ENCODE measurements around the gene TRIM10.

The TRIM10 gene, protein sequence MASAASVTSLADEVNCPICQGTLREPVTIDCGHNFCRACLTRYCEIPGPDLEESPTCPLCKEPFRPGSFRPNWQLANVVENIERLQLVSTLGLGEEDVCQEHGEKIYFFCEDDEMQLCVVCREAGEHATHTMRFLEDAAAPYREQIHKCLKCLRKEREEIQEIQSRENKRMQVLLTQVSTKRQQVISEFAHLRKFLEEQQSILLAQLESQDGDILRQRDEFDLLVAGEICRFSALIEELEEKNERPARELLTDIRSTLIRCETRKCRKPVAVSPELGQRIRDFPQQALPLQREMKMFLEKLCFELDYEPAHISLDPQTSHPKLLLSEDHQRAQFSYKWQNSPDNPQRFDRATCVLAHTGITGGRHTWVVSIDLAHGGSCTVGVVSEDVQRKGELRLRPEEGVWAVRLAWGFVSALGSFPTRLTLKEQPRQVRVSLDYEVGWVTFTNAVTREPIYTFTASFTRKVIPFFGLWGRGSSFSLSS

DNA sequence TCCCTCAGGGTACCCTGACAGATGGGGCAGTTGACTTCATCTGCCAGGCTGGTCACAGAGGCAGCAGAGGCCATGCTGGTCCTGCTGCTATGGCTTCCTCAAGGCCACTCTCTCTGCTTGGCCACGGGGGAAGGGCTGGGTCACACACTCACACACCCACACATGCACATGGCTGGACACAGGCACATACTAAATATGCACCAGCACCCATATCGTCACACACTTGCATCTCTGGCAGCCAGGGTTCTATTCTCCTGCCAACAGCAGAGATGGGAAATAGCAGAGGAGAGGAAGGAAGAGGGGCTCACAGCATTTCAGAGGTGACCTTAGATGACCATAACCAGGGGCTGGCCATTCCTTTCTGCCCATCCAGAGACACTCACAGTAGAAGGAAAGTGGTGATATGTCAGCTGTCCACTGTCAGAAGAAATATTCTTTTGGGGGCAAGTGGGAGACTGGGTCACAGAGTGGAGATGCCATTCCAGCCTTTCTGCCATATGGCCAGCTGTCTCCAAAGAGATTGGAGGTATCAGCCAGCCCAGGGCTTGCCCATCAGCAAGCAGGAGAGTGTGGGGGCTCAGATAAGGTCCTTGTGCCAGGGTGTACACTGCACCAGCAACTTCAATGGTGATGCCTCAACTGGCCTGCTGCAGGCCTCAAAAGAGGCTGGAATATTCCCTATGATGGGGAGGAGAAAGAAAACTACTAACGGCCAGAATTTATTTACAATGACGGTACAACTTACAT lies at the start of gene TRIM10:
TSS of gene TRIM10 (minus strand) at position 427 of the 747 bp plus-strand sequence. CDS start at position 74, 353 bp downstream.
- DNase-seq = peak; percentile 95

DNA sequence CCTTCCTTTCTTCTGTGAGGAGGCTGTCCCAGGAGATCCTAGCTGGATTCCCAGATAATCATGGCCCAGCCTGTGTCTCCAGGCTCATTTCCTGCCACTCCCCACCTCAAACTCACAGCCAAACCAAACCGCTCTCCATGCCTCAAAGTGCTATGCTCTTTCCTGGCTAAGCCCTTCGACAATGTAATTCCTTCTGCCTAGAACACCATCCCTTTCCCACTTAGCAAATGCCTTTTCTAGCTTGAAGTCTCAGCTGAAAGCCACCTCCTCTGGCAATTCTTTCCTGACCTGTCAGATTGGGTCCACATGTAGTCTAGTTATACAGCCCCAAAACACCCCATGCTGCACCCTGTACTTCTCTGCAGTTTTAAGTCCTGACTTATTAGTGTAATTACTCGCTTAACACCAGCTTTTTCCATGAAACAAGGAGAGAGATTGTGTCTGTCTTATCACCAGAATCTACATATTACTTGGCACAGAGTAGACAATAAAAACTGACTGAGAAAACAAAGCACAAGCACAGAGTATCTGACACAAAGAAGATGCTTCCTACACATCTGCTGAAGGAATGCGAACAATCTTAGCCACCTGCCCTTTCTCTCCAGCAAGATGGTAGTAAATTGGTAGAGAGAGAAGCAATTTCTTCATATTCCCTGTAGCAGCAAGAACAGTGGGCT lies 46.7 kb upstream of the TRIM10 start:
- DNase-seq = no peak

DNA sequence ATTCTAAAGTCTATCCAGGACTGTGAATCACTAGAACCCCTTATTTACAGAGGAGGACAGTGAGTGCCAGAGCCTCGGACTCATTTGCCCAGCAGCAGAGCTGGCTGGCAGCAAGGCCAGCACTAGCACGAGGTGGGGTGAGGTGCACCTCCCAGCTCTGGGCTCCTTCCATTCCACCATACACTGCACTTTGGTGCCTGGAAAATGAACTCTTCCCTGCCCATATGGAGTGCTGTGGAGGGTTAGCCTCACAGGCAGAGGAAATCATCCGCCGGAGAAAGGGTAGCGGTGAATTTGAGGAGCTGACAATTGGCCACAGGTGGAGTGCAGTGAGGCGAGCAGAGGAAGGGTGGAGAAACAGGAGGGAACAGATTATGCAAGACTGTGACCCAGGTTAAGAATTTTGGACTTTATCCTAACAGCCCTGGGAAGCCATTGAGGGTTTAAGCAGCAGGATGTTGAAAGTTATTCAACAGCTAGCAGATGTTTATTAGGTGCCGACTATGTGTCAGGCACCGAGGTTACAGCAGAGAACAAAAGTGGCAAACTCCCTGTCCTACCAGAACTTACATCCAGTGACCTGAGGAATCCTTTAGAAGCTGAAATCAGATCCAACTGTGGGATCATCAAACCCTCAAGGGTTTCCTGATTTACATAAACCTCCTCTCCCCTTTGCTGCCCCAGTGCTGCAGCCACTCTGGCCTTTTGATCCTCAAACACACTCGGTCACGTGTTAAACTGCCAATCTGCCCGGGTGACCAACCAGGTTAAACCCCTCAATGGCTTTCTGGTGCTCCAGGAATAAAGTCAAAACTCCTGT lies 46.0 kb upstream of the TRIM10 start:
- DNase-seq = no peak

DNA sequence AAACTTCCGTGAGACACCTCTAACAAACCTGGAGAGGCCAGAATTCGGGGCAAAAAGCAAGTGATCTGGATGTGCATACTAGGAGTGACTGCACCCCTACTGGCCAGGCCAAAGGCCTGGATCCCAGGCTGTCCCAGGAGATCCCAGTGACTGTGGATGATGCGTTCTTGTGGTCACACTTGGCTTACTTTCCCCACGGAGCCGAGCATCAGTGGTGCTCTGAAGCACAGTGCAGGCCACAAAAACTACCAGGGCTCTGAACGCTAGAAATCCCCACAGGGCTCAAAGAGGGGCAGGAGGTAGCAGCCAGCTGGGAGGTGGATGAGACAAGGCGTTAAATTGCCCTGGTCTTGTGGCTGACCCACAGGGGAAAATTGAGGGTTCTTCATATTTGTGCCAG lies 45.1 kb upstream of the TRIM10 start:
- no peak for DNase-seq

DNA sequence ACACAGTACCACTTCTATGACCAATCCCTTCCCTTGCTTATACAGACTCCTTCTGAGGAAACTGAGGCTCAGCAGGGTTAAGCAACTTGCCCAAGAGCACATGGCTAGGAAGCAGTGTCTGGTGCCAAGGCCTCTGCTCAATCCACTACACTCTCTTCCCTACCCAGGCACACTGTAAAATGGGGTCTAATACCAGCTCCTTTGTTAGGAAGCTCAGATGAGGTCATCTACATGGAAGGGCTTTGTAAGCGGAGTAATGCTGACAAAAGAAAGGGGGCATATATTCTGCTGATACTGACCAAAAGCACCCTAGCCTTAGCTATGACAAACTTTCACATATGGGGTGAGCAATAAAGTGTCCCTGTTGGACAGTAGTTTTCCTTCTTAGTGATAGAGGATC lies 43.1 kb upstream of the TRIM10 start:
- DNase-seq = no peak

DNA sequence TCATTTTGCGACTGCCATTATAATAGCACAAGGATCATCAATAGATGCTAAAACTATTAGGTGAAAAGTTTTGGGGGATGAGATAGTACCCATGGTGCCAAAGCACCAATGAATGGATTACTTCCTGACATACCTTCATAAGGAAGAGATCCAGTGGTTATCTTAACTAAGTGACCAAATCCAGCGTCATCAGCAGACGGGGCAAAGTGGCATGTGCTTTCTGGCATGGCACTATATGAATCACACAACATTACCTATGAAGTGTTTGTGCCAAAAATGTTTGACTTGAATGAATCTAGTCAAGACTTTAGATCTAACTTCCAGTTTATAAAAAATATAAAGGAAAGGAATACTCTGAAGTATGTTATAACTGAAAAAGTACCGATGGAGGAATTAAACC lies 41.4 kb upstream of the TRIM10 start:
- DNase-seq = no peak

DNA sequence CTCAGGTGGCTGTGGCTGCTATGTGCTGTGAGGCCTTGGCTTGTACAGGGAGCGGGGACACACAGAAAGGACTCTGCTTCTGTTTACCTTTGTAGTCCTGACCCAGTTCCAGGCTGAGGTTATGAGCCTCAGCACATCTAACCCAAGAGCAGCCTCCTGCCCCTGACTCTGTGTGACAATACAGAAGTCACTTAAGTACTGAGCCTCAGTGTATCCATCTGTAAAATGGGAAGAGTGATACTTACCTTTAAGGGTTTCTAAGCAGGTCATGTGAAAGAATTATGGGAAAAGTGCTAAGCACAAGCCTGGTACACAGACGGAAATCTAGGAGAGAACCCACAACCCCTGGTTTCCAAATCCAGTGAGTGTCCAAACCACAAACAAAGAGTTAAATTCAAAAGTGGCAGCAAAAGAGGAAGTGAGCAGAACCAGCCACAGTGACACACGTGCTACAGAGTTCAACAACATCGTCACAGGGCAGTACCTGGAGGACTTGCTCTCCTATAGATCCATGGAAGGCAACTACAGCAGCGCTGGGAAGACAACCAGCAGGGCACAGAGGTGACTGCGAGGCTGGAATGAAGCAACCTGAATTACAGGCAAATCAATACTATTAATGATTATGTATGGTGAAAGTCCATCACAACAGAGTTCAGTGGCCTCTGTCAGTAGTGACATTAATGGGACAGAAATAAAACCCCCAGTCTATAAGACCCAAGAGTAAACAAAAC lies 39.7 kb upstream of the TRIM10 start:
- peak; percentile 24 for DNase-seq

DNA sequence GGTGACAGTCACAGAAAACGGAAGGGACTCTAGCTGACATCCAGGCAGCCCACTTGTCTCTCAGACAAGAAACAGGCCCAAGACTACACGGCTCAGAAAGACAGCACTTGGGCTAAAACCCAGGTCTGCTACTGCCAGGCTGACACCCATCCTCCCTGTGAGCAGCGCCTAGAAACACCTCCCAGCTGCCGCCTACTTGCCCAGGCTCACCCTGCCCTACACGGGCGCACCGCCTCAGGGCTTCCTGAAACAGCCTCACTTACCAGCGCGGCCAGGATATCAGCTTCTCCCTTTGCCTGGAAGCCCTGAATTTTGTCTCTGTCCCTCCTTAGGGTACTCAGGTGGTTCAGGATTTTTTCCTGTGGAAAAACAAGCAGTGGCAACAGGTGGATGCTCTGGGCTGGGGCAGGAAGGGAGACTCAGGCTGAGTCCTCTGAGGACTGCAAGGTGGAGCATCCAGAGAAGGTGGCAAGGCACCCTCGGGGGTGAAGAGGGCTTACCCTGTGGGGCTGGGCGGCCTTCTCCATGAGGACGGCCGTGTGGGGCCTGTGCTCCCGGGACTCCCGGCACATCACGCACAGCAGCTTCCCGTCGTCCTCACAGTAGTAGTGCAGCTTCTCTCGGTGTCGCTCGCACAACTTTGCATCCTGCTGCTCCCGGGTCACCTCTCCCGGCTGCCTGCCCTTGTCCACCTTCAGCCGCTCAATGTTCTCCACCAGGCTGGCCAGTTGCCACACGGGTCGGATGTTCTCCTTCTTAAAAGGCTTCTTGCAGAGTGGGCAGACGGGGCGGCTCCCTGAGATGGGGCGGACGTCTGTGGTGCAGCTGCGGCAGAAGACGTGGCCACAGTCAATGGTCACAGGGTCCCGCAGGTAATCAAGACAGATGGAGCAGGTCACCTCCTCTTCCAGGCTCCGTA lies 37.4 kb upstream of the TRIM10 start:
- no peak for DNase-seq

DNA sequence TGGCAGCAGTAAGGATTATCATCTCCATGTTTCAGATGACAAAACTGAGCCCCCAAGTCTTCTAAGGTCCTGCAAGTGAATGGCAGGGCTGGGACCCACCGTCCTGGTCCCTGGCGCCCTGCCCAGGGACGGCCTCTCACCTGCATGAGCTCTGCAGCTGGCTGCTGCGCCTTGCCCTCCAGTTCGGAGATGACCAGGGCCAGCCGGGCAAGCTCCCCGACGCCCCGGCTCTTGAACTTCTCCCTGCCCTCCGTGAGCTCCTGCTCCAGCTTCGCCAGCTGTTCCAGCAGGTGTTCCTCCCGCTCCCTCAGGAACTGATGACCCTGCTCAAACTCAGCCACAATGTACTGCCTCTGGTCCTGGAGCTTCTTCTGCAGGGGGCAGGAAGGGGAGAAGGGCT lies 35.4 kb upstream of the TRIM10 start:
- DNase-seq = no peak

DNA sequence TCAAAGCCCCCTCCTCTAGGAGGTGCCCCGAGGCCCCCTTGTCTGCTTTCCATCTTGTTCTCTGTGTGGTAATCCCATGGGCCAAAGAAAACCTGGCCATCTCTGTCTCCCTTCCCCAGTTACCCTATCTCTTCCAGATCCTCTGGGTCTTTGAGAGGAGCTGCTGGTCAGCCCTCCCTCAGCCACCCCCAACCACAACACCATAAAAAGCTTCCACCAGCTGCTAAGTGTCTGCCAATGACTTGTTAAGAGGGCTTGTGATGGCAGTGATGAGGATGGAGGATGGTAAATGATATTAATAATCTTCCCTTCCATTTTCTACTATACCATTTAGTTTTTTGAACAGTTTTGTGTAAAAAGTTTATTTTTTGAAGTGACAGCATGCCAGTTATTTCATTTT lies 34.9 kb upstream of the TRIM10 start:
- DNase-seq = no peak

DNA sequence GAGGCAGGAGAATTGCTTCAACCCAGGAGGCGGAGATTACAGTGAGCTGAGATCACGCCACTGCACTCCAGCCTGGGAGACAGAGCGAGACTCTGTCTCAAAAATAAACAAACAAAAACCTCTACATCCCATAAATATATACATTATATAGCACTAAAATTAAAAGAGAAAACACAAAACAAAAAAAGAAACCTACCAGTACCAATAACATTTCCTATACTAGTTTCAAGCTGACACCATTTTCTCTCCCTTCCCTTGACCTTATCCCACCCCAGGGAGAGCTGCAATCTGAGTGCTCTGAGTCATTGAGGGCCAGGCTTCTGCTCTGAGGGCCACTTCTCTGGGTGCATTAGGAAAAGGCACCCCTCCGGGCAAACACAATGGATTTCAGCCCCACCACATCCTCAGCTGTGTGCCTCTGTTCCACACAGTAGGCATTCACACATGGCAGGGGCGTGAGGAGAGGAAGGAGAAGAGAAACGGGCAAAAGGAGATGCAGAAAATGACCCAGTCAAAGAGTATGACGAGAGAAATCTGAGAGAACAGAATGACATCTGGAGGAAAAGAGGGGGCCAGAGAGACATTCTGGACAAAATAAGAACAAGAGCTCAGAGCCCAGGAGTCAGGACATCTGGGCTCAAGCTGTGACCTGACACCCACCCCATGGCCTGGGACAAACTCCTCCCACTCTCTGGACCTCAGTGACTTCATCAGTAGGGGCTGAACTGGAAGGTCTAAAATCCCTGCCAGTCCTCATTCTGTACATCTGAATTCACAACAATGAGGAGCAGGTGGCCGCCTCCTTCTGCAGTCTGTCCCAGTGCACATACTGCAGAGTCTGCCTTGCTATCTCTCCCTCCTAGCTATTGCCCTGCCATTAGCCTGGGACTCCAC lies 34.0 kb upstream of the TRIM10 start:
- DNase-seq = no peak

DNA sequence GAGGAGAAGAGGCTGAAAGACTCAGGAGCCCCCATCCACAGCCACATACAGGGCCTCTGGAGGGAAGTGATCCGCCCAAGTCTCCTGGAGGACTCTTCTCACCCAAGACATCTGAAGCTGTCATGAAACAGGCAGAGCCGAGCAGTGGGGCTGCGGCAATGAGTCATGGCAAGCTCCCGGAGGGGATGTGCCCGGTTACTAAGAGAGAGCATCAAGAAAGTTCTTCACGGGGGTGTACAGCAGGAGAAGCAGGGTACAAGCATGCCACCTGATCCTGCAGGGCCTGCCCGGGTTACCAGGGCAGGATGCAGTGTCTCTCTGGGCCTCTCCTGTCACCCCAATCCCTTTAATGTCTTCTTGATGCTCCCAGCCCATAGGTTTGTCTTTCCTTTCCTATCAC lies 31.1 kb upstream of the TRIM10 start:
- no peak for DNase-seq

DNA sequence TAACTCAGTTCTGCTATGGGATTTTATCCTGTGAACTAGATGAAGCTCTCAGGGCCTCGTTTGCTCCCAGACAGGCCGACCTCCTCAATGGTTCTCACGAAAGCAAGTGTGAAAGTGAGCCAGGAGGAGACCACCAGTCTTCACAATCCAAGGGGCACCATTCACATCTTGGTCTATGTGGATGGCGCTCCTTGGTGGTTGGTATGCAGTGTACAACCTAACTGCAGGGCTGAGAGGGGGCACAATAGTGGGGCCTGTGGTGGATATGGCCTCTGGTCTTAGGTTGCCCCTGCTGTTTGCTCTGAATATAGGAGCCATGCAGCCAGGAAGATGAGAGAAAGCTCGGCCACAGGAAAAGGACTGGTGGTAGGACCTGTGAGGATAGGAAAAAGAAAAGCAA lies 27.5 kb upstream of the TRIM10 start:
- DNase-seq = no peak

DNA sequence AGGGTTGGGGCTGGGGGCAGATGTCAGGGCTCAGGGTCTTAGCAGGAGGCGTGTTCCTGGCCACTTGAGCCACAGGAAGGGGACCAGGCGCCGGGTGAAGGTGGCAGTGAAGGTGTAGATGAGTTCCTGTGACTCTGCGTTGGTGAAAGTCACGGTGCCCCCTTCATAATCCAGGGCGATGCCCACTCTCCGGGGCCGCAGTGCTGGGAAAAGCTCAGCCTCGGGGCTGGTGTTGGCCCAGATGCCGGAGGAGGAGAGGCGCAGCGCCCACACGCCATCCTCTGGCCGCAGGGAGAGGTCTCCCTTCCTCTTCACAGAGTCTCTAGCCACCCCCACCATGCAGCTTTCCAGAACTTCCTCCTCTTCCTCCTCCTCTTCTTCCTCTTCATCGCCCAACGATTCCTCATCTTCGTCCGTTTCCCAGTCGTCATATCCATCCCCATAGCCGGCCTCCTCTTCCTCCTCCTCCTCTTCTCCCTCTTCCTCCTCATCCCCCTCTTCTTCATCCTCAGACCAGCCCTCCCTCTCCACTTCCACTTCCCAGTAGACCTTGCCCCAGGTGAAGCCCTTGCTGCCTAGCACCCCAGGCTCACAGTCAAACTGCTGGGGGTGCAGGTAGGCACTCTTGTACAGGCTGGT lies 25.0 kb upstream of the TRIM10 start:
- no peak for DNase-seq

DNA sequence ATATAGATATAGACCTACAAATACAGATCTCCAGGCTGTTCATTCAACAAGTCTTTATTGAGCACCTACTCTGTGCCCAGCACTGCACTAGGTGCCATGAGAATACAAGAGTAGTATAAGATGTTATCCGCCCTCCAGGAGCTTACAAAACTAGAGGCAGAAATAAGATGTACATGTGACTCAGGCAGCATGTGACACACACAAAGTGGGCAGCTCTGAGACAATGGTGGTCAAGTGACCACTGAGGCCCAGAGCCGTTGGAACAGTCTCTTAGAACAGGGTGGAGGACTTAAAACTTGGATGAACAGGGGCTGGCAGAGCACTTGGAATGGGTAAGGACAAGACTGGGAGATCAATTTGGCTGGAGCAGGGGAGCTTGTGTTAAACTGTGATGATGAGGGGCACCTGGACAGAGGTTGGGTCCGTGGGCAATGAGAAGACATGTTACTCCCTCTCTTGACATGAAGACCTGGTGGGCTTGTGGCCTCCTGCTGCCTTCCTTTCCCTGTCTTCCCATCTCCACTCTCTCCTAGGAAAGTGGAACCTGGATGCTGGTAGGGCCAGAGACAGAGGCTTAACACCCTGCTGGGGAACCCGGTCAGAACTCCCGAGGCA lies 23.5 kb upstream of the TRIM10 start:
- DNase-seq = no peak

DNA sequence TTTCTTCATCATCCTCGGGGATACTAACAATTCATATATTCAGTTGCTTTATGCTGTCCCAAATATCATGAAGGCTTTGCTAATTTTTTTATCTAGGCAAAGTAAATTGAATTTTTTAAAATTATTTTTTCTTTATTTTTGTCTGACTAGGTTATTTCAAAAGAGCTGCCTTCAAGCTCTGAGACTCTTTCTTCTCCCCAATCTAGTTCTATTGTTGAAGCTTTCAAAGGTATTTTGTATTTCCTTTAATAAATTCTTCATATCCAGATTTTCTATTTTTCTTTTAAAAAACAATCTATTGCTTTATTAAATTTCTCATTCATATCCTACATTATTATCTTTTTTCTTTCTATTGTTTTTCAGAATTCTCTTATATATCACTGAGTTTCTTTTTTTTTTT lies 19.1 kb upstream of the TRIM10 start:
- no peak for DNase-seq

DNA sequence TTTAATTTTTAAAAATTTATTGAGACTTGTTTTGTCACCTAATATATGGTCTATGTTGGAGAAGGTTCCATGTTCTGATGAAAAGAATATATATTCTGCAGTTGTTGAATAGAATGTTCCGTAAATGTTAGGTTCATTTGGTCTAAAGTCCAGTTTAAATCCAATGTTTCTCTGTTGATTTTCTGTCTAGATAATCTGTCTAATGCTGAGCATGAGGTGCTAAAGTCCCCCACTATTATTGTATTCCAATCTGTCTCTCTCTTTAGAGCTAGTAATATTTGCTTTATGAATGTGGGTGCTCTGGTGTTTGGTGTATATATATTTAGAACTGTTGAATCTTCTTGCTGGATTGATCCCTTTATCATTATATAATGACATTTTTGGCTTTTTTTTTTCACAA lies 17.8 kb upstream of the TRIM10 start:
- no peak for DNase-seq

DNA sequence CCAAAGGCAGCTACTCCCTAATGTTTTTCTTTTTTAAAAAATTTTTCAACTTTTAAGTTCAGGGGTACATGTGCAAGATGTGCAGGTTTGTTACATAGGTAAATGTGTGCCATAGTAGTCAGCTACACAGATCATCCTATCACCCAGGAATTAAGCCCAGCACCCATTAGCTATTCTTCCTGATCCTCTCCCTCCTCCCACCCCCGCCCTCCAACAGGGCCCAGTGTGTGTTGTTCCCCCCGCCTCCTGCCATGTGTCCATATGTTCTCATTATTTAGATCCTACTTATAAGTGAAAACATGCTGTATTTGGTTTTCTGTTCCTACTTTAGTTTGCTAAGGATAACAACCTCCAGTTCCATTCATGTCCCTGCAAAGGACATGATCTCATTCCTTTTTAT lies 14.8 kb upstream of the TRIM10 start:
- no peak for DNase-seq

DNA sequence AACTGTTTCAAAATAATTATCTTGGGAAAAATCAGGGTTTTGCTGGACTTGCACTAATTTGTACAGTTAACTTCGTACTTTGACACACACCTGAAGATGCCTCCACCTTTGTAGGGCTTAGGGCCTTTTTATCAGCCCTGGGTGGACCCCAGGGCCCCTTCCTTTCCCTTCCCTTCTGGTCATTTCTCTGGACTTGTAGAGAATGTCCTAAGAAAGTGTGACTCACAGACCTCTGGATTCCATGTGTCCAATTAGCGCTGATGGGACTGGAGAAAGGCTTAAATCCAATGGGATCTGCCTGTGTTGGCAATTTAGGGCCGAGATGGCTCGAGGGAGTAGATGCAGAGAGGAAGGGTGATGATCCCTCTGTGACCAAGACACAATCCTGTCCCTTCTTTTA lies 11.7 kb upstream of the TRIM10 start:
- DNase-seq = no peak

Measured in hematopoietic multipotent progenitor cell treated with erythropoietin and hydrocortisone succinate and interleukin-3 and kit ligand, for 8 days (in vitro differentiated cells).